Hypothalamus (tissue), 51 donors: ENCODE data around the gene APOBEC2.

Experiments used
- DNase-seq, 51 donors: peaks; one replicate each; lab custom pipeline; 2025; lab: John Stamatoyannopoulos, UW

The APOBEC2 gene

DNA sequence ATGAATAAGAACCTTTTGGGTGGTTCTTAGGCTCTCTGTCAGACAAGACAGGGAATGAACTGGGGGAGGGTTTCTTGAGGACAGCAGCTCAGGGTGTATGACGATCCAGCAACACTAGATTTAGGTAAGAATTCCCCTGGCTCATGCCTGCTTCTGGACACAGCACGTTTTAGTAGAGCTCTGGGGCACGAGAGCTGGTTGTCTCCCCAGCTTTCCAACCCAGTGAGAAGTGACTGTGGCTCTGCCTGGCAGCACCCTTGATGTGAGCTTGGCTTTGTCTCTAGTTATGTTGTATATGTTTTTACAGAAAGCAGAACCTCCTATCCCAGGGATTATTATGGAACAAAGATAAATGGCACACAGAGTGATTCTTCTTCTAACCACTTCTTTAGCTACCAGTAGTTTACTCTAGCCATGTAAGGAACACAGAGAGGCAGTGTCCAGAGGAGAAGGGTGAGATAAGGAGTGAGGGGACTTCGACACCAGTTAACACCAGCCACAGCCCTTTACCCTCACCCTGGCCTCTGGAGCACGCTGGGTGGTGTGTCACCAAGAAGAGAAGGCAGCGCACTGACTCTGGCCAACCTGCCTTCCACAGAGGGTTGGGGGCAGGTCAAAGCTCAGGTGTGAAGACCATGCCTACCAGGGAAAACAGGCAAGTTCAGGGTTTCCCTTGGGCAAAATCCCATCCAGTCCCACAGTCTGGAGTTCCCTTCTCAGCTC is 3.9 kb downstream of the APOBEC2 start:
- no peak for DNase-seq

DNA sequence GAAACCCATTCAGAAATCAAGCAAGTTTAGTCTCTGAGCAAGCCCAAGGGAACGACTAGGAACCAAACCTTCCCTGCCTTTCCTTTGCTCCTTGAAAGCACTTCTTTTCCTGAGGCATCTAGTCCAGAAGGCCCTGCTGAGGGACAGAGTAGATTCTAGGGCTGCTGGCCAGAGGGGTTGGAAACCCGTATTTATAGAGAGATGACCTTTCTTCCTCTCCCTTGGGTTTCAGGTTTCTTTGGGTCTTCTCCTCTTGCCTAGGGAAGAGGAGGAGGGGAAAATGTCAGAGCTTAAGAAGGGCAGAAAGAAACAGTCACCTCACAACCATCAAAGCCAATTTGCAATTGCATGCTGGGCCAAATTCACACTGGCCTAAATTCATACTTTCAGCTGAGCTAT is 5.8 kb downstream of the APOBEC2 start:
- DNase-seq, result no peak

GRCh38 chr6:41059556-41059955 is 6.6 kb downstream of the APOBEC2 start:
- DNase-seq, result no peak

DNA sequence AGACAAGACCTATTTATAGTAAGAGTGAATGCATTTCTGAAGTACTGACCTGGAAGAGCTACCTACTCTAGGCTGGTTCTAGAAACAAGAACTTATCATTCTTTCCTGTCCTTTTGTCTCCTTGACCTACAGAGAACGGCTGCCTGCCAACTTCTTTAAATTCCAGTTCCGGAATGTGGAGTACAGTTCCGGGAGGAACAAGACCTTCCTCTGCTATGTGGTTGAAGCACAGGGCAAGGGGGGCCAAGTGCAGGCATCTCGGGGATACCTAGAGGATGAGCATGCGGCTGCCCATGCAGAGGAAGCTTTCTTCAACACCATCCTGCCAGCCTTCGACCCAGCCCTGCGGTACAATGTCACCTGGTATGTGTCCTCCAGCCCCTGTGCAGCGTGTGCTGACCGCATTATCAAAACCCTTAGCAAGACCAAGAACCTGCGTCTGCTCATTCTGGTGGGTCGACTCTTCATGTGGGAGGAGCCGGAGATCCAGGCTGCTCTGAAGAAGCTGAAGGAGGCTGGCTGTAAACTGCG is 8.3 kb downstream of the APOBEC2 start:
- no peak for DNase-seq

DNA sequence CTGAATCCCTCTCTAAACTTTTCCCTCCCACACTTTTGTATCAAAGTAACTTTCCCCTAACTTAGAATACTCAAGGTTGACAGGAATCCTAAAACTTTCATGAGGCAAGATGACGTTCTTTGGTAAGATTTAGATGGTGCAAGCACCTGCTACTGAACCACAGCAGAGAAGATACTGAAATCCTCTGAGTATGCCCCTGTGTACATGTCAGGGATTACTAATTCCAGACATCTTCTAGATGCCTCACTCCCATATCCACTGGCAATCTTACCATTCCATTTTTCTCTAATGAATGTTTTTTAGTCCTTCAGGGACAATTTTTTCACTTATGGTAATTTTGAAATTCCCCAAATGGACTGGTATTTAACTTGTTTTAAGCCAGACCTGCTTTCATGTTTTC is 9.1 kb downstream of the APOBEC2 start:
- no peak for DNase-seq

- DNase-seq, result no peak
Measured at GRCh38 chr6:41063884-41064285, 10.9 kb downstream of the APOBEC2 start.

DNA sequence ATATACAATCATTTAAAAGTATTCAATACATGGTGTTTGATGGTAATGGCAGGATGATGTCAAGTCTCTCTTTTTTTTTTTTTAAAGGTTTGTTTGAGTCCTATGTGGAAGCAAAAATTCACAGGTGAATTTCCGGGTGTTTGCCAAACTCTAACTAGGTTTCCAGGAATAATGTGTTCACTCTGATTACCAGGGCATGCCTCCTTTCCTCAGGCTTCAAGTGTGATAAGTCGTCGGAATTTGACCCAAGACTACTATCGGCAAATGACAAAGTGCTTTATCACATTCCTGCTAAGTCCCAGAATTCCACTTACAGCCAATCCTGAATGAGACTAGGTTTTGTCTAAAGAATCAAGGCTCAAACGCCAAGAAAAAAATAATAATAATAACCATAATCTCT is 11.8 kb downstream of the APOBEC2 start:
- DNase-seq, result no peak

DNA sequence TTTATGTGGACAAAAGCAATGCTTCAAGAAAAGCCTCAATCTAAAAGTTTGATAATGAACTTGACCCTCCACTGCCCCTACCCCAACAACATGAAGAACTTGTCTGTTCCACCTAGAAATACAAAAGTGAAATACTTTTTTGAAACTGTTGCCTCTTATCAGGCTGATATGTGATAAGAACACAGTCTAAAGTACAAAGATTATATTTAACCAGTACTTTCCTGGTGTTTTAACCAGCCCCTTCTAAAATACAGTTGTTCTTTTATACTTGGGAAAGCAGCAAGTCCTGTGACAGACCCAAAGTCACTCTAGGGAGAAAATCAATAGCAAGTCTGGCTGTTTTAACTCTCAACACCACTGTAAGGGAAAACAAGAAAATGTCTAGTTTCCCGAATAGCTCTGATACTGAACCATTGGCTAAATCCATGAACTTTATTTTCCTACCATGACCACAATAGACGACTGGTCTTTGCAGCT is 12.6 kb downstream of the APOBEC2 start:
- DNase-seq, result no peak

DNA sequence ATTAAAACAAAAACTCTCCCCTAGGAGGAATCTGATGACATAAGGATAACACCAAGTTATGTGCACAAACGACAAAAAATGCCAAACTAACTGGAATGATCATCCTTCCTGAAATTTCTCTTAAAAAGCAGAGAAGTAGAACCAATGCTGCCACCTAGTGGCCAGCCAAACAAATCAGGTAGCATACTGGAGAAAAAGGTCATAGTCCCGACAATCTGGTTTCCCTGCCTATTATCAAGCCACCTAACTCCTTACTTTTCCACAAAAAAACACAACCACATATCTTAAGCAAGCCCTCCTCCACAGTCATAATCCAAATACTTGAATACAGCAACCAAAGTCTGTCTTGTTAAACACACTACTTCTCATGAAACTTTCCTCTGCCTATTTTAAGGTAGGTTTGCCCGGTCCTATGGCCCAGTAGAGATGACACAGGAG is 13.9 kb downstream of the APOBEC2 start:
- peak in 35 of 51 donors; percentile 2 to 80 (median 34) for DNase-seq

GRCh38 chr6:41071501-41071922 is 18.5 kb downstream of the APOBEC2 start:
- DNase-seq, result peak in 2 of 51 donors; percentile 21 to 84

- DNase-seq, result peak; percentile 65 to 100 (median 100)
Measured at GRCh38 chr6:41071923-41072835, 19.2 kb downstream of the APOBEC2 start, which contains the start of gene OARD1. TSS of gene OARD1 (minus strand) at chr6:41072356. CDS start at chr6:41071634, 722 bp downstream.

- DNase-seq, result peak in 43 of 51 donors; percentile 99 to 100 (median 100)
Measured at GRCh38 chr6:41072836-41073202, 19.8 kb downstream of the APOBEC2 start, which contains the start of gene NFYA. TSS of gene NFYA (plus strand) at chr6:41072974. CDS start at chr6:41079090, 6,116 bp downstream.

GRCh38 chr6:41073203-41073967 is 20.4 kb downstream of the APOBEC2 start:
- DNase-seq, result peak in 49 of 51 donors; percentile 7 to 76 (median 56)

DNA sequence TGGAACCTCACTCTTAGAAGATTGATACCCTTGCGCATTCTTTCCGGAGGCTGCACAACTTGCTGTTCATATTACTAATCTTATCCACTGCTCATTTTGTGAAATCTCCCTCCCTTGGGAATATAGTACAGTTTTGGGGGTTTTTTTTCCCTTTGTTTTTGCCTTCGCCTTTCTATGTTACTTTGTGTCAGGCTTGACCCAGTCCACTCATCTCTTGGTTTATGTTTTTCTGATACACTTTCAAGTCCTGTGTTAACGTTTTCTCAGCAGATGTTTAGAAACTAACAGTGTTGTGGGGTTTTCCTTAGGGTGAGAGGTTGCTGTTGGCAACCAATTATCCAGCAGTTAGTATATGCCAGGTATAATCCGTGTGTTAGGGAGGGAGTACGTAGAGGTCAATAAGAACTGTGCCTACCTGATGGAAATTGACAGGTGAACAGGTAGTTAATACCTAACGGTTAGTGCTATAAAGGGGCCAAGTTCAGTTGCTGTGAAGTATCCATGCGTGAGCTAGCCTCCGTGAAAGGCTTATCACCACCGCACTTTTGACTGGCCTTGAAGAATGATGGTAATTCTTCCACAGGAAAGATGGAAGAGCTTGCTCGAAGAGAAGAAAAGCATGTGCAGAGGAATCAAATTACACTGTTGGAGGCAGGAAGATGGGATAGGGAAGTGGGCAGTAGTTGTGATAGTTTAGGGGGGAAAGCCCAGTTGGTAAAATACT is 21.1 kb downstream of the APOBEC2 start:
- peak in 2 of 51 donors; percentile 4 to 59 for DNase-seq

GRCh38 chr6:41074692-41075436 is 21.9 kb downstream of the APOBEC2 start:
- DNase-seq, result no peak

DNA sequence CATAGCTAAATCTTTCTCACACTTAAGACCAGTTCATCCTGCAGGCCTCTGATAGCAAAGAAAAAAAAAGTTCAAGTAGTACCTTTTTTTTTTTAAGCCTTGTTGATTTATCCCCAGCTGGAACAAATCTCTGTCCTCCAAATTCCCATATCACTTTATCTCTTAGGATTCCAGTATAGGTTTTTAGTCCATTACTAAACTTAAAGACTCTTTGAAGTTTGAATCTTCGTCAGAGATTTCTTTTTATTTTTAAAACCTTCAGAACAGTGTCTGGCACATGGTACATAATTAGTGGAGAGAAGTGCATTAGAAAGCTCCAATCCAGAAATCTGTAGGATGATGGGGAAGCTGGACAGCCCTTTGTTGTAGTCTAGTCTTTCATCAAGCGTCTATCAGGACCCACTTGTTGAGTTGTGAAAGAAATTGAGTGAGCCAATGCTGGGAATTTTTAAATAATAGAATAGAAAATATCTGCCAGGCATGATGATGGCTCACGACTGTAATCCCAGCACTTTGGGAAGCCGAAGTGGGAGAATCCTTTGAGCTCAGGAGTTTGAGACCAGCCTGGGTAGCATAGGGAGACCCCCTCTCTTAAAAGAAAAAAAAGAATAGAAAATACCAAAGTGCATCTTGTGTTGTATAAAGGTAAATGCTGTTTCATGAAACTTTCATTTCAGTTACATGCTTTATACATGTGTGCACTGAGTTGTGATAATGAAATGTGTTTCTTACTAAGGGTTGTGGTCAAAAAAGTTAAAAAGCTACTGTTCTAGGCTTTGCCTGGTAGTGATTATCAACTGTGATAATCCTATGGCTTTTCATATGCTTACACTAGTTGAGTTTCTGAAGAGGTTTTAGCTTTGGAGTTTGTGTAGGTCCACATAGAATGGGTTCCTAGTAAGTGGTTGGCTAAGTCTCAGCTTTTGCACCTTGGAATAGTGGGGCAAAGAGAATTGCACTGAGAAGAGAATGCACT is 22.9 kb downstream of the APOBEC2 start:
- no peak for DNase-seq

GRCh38 chr6:41077536-41077935 is 24.5 kb downstream of the APOBEC2 start:
- no peak for DNase-seq

GRCh38 chr6:41078101-41078500 is 25.1 kb downstream of the APOBEC2 start:
- no peak for DNase-seq
